ENCODE results near the gene AP4S1. TPM values are rescaled to one million over a fixed set of nuclear protein-coding genes. Genes with fewer than 3 reads are reported as not detected.

The AP4S1 gene
- total RNA-seq, 1 donor from 2014 or later: 24.4 TPM

MicroRNAs within 50 kb of the gene (microRNA counts, 767-probe panel; counts per million panel counts)
- 460 counts per million, percentile 90 among the panel's probes with 10 or more counts for microRNA hsa-miR-624-3p

Small RNA genes within 50 kb of the gene (microRNA-seq; reads per million reads assigned to microRNA genes)
- gene MIR624: 11.4 reads per million, percentile 41 among the genes with 10 or more reads in this experiment

Small RNA genes within 50 kb of the gene (small RNA-seq; reads per million reads assigned to genes)
- not detected for gene MIR624
- not detected for gene RNU6-541P

Other genes with a start within 250 kb of the AP4S1 start
- 23.1 and 31.1 TPM in 2 replicates for gene COCH, start 151.1 kb upstream of the AP4S1 start, total RNA-seq (ENCODE audit: low replicate concordance)
- gene STRN3, start 730 bp downstream of the AP4S1 start, total RNA-seq (ENCODE audit: low replicate concordance): 54.2 and 104 TPM in 2 replicates
- gene HECTD1, start 182.1 kb downstream of the AP4S1 start, total RNA-seq (ENCODE audit: low replicate concordance): 142 and 153 TPM in 2 replicates